GM12865 (cell line): Measurements from ENCODE around the gene SLC15A3.

Experiments used
- DNase-seq: peaks from one replicate; pipeline ENCODE4 v3.0.0; 2010; ENCODE audit warnings: low read depth
- H3K4me3 ChIP-seq: 2 replicates; pipeline ENCODE4 v1.5.1; 2011; ENCODE audit warnings: mild to moderate bottlenecking, low read depth, low read length, control low read depth
- TF ChIP-seq, protein P1 (sequence below): IDR thresholded peaks from 2 replicates; pipeline ENCODE4 v1.5.1; 2011; ENCODE audit warnings: low read length, control low read depth, low read depth, inconsistent platforms; ENCODE audit not compliant: insufficient read depth; ENCODE audit errors: missing control alignments

SLC15A3 gene

DNA sequence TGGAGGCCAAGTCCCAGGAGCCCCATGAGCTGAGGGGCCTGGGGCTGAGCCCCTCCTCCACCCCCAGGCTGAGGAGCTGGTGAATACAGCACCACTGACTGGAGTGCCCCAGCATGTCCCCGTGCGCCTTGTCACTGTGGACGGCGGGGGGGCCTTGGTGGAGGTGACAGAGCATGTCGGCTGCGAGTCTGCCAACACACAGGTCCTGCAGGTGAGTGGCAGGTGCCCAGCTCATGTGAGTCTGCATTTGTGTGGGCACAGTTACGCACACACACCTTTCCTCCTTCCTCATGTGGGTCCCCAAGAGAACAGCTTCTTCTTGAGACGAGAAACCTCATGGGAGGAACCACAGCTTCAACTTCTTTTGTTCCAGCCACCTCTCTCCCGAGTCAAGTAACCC is 20.1 kb downstream of the SLC15A3 start:
- no peak overlapping the region for H3K4me3 ChIP-seq
- TF ChIP-seq, protein P1, sequence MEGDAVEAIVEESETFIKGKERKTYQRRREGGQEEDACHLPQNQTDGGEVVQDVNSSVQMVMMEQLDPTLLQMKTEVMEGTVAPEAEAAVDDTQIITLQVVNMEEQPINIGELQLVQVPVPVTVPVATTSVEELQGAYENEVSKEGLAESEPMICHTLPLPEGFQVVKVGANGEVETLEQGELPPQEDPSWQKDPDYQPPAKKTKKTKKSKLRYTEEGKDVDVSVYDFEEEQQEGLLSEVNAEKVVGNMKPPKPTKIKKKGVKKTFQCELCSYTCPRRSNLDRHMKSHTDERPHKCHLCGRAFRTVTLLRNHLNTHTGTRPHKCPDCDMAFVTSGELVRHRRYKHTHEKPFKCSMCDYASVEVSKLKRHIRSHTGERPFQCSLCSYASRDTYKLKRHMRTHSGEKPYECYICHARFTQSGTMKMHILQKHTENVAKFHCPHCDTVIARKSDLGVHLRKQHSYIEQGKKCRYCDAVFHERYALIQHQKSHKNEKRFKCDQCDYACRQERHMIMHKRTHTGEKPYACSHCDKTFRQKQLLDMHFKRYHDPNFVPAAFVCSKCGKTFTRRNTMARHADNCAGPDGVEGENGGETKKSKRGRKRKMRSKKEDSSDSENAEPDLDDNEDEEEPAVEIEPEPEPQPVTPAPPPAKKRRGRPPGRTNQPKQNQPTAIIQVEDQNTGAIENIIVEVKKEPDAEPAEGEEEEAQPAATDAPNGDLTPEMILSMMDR, result no peak
- DNase-seq, result no peak

DNA sequence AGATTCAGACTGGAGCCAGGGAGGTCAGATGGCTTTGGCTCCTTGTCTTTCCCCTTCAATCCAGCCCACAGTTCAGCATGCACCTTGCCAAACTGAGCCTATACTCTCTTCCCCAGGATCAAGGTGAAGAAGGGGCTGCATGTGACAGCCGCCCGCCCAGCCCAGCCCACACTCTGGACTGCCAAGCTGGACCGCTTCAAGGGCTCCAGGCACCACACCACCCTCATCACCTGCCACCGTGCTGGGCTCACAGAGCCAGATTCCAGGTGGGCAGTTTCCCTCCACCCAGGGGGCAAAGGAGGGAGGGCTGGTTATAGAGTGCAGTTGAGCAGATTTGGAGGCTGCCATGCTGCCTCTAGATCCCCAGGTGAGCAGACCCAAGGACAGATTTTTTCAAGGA is 21.6 kb downstream of the SLC15A3 start:
- TF ChIP-seq, protein P1, result no peak
- no peak for DNase-seq
- no peak overlapping the region for H3K4me3 ChIP-seq

DNA sequence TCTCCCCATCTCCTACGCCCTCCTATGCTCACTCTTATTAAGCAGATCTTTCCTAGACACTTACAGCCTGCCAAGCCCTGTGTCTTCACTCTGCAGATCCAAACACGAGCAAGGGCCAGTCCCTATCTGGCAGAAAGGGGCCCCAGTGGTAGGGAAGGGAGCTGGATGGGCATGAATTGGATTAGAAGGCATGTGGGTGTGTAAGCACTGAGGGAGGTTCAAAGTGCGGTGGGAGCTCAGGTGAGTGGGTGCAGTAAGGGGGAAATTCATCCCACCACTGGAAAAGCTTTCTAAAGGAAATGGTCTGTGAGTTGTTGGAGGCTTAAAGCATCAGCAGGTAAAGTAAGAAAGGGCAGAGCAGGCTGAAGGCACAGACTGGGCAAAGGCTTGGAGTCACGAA is 22.2 kb downstream of the SLC15A3 start:
- TF ChIP-seq, protein P1, result no peak
- no peak for DNase-seq
- H3K4me3 ChIP-seq, result no peak overlapping the region

DNA sequence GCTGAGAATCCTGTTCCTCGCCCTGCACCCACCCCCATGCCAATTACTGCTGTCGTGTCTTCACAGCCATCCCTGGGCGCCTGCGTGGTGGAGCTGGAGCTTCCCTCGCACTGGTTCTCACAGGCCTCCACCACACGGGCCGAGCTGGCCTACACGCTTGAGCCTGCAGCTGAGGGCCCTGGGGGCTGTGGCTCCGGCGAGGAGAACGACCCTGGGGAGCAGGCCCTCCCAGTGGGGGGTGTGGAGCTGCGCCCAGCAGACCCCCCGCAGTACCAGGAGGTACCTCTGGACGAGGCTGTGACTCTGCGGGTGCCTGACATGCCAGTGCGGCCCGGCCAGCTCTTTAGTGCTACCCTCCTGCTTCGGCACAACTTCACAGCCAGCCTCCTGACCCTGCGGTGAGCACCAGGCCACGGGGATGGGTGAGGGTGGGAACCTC is 23.4 kb downstream of the SLC15A3 start:
- no peak for DNase-seq
- H3K4me3 ChIP-seq, result no peak overlapping the region
- TF ChIP-seq, protein P1, result no peak

DNA sequence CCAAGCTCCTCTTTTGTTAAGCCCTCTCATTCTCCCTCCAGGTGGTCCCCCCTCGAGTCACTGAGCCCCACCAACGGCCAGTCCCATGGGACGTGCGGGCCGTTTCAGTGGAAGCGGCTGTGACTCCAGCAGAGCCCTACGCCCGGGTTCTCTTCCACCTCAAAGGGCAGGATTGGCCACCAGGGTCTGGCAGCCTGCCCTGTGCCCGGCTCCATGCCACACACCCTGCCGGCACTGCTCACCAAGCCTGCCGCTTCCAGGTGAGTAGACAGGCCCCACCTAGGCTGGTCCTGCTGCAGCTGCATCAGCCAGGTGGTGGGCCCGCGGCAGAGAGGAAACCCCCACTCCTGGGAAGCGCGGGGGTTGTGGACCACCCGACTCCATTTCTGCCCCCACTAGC is 24.4 kb downstream of the SLC15A3 start:
- no peak overlapping the region for H3K4me3 ChIP-seq
- TF ChIP-seq, protein P1, result no peak
- no peak for DNase-seq

DNA sequence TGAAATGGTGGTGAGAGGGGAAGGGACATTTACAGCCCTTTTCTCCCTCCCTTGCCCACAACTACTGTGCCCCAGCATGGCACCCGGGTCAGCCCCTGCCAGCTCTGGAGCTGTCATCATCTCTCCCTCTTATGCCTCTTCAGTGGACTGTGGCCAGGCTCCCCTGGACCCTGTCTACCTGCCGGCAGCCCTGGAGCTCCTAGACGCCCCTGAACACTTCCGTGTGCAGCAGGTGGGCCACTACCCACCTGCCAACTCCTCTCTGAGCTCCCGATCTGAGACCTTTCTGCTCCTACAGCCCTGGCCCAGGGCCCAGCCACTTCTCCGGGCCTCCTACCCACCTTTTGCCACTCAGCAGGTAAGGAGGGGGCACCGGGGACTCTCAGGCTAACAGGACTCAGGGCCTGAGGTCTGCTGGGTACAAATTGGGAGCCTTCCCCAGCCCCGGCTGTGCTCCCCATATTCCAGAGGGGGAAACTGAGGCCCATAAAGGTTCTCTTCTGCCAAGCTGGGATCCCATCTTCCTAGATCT is 24.8 kb downstream of the SLC15A3 start:
- no peak overlapping the region for H3K4me3 ChIP-seq
- TF ChIP-seq, protein P1, result no peak
- DNase-seq, result no peak

DNA sequence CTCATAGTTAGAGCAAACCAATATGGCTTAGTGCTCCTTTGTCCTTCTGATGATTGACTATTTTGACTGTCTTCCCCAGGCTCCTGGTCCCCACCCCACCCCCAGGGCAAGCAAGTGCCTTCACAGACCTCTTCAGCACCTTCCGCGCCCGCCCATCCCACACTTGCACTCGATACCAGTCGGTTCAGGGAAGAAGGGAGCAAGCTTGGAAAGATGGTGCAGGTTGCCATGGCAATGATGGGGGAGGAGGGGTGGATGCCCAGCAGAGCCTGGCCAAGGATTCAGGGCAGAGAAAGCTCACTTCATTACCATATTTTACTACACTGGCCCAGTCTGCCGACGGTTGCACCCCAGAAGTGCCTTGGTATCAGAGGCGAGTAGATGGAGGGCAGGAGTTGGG is 25.5 kb downstream of the SLC15A3 start:
- TF ChIP-seq, protein P1, result no peak
- no peak overlapping the region for H3K4me3 ChIP-seq
- no peak for DNase-seq
